HG02870 (cell line): Measurements from ENCODE around the gene KRTAP6-2.

Experiments used
- ATAC-seq: cut with Tn5 transposase; IDR thresholded peaks from one replicate; pipeline ENCODE4 v1.9.1; 2021; ENCODE audit warnings: mild to moderate bottlenecking, moderate library complexity; ENCODE audit not compliant: unreplicated experiment

The KRTAP6-2 gene, protein sequence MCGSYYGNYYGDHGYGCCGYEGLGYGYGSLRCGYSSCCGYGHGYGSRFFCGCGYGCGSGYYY

DNA sequence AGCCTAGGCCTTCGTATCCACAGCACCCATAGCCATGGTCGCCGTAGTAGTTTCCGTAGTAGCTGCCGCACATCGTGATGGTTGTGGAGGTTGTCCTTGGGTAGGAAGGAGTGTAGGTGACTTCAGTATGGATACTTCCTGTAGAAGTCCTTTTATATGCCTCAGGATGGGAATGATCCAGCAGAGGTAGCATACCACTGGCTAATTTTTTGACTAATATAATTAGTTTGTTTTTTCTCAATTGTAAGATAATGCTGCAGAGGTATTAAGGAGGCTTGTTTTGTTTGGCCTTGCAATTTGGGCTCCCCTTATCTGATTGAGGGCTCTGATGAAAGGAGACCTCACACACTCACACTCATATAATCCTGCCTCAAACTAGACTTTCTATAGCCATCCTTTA lies at the start of gene KRTAP6-2:
TSS of gene KRTAP6-2 (minus strand) at position 101 of the 400 bp plus-strand sequence. CDS start at position 73, 28 bp downstream.
- ATAC-seq, result no peak

DNA sequence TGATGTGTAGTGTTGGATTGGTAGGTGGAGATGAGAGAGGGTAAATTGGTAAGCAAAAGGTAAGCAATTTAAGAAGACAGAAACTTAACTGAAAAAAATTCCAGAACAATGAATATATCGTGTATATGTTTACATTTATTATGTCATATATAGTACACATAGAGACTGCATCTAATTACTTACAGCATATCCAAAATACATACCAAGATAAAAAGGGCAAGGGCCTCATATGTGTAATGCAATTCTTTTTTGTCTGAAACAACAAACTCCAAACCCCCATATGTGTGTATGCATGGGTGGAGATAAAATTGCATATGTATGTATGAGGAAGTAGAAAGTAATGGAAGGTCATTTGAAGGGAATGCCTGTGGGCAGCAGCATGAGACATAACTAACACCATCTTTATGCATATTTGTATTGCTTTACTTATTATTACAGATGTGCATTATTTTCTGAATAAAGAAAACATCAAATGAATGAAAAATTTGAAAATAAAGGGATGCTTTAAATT lies 48.3 kb upstream of the KRTAP6-2 start:
- ATAC-seq, result no peak

DNA sequence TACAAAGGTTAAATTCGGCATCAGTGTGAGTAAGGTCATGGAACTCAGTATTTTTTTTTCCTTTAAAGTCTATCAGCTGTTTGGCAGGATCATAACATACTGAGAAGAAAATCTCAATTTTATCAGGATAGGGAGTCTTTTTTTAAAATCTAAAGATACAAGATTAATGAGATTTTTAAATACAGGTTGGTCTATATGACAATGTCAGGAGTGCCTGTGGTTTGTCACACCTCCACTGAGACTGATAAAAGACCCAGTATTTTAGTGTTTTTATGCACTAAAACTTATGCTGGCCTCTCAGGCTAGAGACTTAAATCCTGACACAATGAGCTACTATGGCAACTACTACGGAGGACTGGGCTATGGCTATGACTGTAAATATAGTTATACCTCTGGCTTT lies 43.9 kb upstream of the KRTAP6-2 start, which contains the start of gene KRTAP20-3:
TSS of gene KRTAP20-3 (plus strand) at position 301 of the 400 bp plus-strand sequence.
- no peak for ATAC-seq

DNA sequence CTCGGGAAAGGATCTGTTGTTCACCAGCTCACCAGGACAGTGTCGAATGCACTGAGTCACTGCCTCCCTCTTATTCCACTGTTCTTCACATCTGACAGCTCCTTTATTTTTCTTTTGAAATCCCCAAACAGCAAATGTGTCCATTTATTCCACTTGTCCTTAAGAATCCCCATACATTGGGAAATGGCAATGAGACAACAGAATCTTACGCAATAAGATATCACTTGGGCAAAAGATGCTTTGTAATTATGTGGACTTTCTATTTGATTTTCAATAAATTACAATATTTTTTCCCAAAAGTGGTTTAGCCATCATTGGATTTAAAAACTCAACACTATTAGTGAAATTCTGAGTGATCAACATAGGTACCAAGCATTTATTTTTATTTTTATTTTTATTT lies 40.0 kb upstream of the KRTAP6-2 start:
- no peak for ATAC-seq

DNA sequence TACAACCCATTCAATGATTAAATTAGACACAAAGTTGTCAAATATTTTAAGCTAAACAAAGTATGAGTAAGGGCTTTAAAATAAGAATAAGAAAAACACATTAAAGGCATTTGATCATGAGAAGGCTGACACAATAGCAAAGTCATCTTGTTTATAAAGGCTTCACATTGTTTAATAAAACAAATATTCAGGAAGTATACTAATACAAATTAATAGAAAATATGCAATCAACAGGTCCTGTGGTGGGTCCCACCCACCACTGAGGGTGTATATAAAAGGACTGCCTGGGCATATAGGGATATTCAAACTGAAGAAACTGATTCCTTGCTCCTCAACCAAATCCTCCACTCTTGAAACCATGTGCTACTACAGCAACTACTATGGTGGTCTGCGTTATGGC lies 36.2 kb upstream of the KRTAP6-2 start, which contains the start of gene KRTAP20-2:
TSS of gene KRTAP20-2 (plus strand) at position 301 of the 400 bp plus-strand sequence. CDS start at position 359, 58 bp downstream.
- no peak for ATAC-seq

DNA sequence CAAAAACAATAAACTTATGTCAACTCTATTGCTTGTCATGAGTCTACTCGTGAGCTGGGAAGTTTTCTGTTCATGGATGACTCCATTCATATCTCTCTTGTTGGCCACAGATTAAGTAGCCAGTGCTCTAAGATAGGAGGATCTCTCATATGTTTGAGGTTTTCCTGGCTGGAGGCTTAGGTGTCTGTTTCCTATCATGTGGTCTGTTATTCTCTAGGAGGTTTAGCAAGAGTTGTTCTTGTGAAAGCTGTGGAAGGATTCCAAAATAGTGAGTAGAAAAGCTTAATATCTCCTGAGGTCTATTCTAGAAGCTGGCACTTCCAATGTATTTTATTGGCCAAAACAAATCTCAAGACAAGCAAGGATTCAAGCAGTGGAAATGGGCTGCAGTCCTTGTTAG lies 30.5 kb upstream of the KRTAP6-2 start:
- no peak for ATAC-seq

DNA sequence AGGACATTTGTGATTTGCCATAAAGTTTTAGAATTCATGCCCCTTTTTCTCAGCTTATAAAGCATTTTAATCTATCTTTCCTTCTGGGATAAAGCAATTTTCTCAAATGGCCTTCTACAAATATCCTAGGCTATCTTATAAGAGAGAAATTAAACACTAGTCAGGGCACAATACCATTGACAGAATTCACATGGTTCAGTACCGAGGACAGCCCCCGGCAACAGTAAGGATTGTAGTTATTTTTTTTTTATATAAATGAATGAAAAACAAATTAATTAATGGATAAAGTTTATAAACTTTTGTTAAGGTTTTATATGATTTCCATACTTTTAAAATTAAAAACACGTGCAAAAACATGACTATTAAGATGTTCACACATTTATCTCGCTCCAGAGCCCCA lies 29.4 kb upstream of the KRTAP6-2 start:
- no peak for ATAC-seq

DNA sequence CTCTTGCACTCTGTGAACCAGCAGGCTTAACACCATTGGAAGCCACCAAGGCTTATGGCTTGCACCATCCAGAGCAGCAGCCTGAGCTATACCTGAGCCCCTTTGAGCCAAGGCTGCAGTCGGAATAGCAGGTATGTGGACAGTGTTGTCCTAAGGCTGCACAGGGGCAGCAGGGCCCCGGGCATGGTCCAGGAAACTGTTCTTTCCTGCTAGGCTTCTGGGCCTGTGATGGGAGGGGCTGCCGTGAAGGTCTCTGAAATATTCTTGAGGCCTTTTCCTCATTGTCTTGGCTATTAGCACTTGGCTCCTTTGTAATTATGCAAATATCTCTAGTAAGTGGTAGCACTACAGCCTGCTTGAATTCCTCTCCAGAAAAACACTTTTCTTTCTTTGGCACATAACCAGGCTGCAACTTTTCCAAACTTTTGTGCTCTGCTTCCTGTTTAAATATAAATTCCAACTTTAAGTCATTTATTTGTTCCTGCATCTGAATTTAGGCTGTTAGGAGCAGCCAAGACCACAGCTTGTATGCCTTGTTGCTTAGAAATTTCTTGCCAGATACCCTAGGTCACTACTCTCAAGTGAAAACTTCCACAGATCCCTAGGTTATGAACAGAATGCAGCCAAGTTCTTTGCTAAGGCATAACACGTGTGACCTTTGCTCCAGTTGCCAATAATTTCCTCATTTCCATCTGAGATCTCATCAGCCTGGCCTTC lies 26.9 kb upstream of the KRTAP6-2 start:
- no peak for ATAC-seq

DNA sequence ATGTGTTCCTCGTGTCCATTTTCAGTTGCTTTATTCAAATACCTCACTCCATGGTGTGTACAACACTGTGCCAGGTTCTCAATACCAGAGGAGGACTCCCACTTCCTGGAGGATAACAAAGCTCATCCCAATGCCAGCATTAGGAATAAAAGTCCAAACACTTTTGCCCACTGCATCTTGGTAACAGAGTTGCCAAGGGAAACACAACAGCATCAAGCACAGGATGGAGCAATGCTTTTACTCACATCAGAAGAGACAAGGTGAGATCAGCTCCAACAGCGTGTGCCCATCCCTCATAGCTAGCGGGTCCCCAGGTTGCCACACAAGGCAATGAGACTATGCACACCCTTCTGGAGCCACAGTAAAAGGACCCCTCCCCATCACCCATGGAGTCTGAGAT lies 24.7 kb upstream of the KRTAP6-2 start:
- no peak for ATAC-seq

DNA sequence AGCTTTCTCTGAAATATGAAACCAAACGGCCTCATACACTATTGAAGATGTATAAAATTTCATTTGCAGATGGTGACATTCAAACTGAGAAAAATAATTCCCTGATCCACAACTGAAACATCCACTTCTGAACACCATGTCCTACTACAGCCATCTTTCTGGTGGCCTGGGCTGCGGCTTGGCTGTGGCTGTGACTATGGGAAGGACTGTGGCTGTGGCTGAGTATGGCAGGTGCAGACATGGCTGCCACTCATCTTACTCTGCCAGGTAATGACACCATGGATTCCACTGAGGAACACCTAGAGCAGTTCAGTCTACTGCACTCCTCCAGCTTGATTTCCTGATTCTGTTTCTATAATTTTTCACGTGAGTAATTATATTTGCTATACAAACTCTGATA lies 21.8 kb upstream of the KRTAP6-2 start, which contains the start of gene KRTAP20-4:
TSS of gene KRTAP20-4 (plus strand) at position 106 of the 400 bp plus-strand sequence.
- no peak for ATAC-seq

DNA sequence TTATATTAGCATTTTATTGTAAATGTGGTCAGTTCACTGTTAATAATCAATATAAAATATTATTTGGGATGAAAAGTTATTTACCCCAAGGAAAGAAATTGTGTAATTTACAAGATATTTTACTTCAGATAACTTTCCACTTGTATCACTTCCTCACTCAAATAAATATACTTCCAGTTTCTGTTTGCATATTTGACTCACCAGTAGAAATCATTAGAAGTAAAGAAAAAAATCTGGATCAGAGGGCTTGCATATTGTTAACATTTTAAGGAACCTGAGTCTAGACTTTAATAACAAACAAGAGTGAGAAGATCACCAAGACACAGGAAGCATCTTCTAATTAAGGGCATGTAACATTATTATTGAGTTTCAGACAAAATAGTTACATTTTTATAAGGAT lies 21.4 kb upstream of the KRTAP6-2 start:
- no peak for ATAC-seq

DNA sequence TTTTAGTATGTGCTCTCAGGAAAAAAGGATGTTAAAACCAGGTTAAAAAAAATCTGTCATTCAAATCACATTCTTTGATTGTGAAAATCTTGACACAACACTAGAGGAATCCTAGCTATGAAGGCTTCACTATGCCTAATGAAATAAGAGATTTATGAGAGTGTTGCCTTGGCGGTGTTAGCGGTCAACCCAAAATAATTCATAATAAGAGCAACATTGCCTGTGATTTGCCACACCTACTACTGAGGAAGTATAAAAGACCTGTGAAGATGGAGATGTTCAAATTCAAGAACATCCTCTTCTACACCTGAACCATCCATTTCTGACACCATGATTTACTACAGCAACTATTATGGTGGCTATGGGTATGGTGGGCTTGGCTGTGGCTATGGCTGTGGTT lies 17.4 kb upstream of the KRTAP6-2 start, which contains the start of gene KRTAP20-1:
TSS of gene KRTAP20-1 (plus strand) at position 301 of the 400 bp plus-strand sequence. CDS start at position 331, 30 bp downstream.
- ATAC-seq, result no peak

DNA sequence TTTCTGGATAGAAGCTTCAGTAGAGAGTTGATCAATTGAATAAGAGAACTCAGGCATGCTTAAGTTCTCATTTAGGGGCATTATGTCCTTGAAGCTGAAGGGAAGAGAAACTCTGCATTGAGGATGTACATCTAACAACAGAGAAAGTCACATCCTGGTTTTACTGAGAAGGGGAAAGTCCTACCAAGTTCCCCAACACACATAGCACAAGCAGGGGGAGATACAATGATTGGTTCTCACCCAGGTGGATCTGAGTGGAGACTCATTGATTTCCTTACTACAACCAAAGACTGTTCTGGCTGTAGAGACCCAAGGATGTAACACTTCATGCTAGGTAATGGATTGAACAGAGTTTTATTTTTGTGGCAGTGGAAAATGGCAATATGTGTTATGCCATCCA lies 16.5 kb upstream of the KRTAP6-2 start:
- ATAC-seq, result no peak

DNA sequence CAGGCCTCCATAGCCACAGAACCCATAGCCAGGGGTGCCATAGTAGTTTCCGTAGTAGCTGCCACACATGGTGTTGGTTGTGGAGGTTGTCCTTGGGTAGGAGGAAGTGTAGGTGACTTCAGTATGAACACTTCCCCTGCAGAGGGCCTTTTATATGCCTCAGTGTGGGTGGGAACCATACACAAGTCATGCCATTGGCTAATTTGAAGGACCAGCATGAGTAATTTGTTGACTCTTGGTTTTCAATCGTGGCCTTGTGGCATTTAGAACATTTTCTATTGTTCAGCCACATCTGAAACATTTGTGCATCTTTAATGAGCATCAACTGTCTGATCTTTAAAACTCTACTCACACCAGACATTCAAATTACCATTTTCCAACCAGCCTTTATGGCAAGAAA lies 15.1 kb upstream of the KRTAP6-2 start, which contains the start of gene KRTAP6-1:
TSS of gene KRTAP6-1 (minus strand) at position 95 of the 400 bp plus-strand sequence. CDS start at position 69, 26 bp downstream.
- no peak for ATAC-seq

DNA sequence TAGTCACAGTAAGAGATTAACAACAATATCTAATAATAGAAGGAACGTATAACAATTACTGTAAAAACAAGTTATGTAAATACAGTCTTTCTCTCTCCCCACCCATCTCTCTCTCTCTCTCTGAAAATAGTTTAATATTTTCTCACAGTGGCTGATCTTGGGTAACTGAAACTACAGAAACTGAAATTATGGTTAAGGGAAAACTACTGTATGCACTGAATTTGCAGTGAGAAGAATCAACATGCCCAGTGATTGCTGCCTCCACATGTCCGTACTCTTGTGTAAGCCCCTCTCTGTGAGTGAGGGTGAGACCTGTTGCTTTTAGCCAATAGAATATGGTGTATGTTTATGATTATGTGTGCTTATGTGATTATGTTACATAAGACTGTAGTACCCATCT lies 13.4 kb upstream of the KRTAP6-2 start:
- ATAC-seq, result no peak

DNA sequence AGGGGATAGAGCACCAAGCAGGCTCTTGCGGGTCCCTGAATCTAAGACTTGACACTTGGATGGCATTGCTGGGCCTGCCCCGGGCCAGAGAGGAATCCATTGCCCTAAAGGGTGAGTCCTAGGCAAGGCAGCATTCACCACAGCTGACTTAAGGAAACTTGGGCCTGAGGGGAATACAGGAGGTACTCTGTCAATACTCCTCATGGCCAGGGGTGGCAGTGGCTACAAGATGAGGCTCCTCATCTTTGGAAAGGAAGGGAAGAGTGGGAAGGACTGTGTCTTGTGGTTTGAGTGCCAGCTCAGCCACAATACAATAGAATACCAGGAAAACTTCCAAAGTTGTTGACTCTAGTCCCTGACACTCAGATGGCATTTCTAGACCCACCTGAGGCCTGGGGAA lies 7.3 kb upstream of the KRTAP6-2 start:
- no peak for ATAC-seq

DNA sequence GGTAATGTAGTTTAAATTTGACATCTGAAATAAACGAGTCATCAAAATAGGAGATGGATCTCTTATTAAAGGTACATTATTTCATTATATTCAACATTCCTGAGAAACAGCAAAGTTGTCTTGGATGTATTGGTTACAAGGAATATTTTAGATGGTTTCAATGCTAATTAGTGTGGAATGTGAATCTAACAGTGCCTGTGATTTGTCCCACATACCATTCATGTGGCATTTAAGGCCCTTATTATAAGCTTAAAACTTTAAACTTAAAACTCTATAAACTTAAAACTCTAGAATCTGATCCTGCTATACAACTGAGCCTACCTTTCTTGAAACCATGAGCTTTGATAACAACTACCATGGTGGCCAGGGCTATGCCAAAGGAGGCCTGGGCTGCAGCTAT lies 2.1 kb upstream of the KRTAP6-2 start, which contains the start of gene KRTAP22-1:
TSS of gene KRTAP22-1 (plus strand) at position 301 of the 400 bp plus-strand sequence.
- ATAC-seq, result no peak

DNA sequence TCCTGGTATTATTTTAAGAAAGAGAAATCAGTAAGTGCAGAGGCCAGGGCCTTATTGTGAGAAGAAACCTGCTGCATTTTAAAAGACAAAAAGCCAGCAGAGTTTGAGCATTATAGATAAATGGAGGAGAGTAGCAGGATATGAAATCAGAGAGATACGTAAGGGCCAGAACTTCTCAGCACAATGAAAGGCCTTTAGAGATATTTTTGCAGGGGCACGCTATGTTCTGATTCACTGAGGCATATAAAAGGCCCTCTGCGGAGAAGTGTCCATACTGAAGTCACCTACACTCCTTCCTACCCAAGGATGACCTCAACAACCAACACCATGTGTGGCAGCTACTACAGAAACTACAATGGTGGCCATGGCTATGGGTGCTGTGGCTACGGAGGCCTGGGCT lies 6.6 kb downstream of the KRTAP6-2 start, which contains the start of gene KRTAP6-3:
TSS of gene KRTAP6-3 (plus strand) at position 301 of the 400 bp plus-strand sequence. CDS start at position 307, 6 bp downstream.
- no peak for ATAC-seq

DNA sequence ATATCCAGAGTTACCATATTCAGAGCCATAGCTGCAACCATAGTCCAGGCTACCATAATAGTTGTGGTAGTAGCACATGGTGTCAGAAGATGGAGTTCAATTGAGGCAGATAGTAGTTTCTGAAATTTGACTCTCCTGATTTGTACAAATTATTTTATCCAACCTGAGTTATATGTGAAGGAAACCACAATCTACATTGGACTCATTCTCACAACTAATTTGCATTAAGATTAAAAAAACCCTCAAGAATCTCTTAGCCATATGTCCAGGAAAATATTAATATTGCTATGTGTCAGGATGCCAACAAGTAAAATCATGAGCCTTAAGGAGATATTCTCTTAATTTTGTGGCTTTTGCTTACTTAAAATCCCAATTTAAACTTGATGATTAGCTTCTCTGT lies 8.4 kb downstream of the KRTAP6-2 start, which contains the start of gene KRTAP22-2:
TSS of gene KRTAP22-2 (minus strand) at position 101 of the 400 bp plus-strand sequence.
- ATAC-seq, result no peak

DNA sequence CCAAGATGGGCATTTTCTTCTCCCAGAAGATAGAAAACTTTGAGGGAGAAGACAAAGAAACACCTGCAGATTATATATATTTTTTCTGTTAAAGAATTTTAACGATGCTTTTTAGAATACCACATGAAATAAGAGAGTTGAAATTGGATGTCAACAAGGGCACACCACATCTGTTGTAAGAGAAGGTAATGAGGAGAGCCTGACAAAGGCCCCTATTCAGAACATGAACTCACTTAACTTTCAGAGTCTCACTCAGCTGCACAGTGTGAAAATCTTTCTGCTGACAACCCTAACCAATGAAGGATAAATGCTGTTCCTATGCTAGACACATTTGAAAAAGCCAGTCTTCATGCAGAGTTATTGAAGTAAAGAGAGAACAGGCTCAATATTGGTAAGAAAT lies 15.8 kb downstream of the KRTAP6-2 start:
- no peak for ATAC-seq

DNA sequence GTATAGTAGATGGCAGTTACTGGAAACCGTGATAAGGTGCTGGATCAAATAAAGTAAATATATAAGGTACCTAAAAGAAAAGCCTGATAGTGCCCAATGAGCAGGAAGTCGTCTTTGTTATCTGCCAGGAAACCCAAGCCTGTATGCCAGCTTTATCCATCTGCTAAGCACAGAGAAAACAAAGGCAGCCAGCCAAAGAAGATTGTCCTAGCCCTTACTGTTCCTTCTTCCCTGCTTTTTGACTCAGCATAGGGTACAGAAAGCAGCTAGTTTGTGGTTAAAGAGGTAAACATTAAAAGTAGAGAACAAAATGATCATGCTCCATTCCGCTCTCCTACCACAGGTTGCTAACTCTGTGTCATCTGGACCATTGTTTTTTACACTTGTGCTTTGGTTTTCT lies 18.6 kb downstream of the KRTAP6-2 start:
- no peak for ATAC-seq

DNA sequence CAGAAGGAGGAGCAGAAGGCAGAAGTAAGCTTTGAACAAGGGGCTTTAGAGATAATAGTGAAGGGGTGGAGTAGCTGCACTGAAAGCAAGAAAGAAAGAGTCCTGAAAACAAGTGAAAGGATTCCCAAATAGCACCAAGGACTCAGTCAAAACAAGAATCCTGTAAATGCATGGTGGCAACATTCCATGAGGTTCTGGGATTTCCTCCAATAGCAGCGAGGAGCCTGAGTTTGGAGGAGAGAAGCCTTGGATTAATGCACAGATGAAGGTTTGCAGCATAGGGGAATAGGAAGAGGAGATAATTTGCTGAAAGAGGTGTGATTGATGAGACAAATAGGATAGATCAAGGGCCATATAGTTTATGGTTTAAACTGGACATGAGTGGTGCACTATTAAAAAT lies 19.4 kb downstream of the KRTAP6-2 start:
- no peak for ATAC-seq
